ENCODE results near the gene RGS19.

Gene RGS19

GRCh38 chr20:64032706-64033624 lies 46.4 kb downstream of the RGS19 start:
- DNase-seq: no peak

DNA sequence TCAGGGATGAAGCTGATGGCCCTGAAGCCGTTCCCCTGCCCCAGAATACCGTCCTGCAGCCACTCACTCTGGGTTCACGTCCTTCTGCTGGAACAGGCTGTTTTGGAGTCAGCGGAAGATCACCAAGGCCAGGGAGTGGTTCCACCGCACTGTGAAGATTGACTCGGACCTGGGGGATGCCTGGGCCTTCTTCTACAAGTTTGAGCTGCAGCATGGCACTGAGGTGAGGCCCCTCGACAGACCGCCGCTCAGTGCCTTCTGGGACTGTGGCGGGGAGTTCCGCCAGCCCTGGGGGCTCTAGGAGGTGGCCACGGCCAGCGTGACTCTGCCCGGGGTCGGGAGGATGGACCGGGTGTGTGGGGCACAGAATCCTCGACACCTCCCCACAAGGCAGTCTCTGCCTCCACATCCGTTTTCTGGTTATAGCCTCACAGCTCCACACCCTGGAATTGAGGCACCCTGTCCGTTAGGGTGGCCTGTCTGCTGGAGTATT lies 47.5 kb downstream of the RGS19 start:
- no peak for DNase-seq

- DNase-seq: no peak
Observed at GRCh38 chr20:64030371-64031134, 48.8 kb downstream of the RGS19 start.

DNA sequence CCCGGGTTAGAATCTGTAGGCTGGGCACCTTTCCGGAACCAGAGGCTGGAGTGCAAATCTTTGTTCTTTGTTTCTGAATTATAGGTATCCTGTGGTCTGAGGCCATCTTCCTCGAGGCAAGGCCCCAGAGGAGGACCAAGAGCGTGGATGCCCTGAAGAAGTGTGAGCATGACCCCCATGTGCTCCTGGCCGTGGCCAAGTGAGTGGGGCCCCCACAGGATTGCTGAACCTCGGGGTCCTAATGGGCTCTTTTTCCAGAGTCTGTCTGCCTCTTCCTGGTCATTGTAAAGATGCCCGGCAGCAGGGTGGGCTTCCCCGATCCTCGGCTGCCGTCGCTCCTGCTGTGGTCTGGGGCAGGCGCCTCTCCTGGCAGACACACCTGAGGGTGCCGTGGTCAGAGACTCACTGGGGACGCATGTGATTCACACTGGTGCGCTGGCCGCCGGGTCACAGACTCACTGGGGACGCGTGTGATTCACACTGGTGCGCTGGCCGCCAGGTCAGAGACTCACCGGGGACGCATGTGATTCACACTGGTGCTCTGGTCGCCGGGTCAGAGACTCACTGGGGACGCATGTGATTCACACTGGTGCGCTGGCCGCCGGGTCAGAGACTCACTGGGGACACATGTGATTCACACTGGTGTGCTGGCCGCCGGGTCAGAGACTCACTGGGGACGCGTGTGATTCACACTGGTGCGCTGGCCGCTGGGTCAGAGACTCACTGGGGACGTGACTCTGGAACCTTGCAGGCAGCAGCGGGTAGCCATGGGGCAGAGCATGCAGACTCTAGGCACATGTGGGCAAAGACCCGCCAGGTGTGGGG lies 49.8 kb downstream of the RGS19 start:
- no peak for DNase-seq

DNA sequence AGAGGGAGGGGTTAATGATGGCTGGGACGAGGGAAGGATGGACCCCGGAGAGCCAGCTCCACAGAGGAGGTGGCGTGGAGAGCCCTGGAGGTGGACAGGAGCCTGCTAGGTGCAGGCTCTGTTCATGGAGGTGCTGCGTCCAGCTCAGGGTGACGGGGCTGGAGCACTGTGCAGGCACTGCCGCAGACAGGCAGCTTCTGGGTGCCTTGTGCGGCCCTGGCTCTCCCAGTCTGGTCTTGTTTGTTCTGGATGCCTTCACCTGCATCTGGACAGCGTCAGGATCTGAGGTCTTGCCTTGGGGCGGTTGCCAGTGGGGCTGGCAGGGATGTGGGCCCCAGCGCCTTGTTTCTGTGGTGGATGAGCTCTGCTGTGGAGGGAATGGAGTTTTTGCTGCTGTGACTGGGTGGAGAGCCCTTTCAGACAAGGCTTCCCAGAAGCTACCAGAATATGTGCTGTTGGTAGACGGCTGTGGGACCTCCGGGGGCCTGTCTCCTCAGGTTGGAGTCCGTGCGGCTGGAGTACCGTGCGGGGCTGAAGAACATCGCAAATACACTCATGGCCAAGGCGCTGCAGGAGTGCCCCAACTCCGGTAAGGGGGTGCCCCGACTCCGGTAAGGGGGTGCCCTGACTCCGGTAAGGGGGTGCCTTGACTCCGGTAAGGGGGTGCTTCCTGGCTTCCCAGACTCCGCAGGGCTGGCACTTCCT lies 51.2 kb downstream of the RGS19 start:
- no peak for DNase-seq

DNA sequence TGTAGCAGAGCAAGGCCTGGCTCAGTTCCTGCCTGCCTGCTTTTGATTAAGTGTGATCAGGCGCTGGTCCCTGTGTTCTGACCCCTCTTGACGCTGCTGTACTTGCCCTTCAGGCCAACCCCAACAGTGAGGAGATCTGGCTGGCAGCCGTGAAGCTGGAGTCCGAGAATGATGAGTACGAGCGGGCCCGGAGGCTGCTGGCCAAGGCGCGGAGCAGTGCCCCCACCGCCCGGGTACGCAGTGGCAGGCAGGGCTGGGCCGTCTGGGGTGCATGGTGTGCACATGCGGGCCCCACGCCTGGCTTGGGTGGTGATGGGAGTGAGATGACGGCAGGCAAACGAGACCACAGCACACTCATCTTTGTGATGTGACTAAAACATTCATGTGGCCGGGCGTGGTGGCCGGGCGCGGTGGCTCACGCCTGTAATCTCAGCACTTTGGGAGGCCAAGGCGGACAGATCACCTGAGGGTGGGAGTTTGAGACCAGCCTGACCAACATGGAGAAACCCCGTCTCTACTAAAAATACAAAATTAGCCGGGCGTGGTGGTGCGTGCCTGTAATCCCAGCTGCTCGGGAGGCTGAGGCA lies 53.4 kb downstream of the RGS19 start:
- no peak for DNase-seq

GRCh38 chr20:64025101-64025825 lies 54.1 kb downstream of the RGS19 start:
- DNase-seq: no peak

DNA sequence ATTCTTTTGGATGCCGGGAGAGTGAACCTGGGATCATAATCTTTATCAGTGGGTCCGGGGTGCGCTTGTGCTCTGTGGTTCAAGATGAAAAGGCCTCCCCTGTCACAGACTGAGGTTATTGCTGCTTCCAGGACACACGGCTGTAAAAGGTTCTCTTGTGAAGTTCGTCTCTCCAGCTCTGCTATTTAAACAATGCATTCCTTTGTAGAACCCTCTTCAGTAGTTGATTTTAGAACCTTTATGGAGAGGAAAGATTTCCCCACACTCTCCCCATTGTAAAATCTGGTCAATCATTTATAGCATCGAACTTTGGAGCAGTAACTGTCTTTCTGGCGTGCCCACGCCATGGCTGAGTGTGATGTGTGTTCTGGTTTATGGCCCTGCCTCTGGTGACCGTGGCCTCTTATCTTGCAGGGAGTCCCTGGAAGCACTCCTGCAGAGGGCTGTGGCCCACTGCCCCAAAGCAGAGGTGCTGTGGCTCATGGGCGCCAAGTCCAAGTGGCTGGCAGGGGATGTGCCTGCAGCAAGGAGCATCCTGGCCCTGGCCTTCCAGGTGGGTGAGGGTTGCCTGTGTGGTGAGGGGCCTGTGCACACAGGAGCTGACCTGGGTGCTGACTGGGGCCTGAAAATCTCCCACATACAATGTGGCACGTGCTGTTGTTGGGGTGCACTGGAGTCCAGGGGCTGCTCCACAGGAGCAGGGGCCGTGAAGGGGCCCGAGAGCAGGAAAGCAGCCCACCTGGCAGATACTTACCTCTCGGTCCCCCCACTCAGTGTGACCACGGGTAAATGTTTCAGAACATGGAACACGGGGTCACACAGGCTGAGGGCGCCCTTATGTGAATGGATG lies 55.0 kb downstream of the RGS19 start:
- no peak for DNase-seq

GRCh38 chr20:64023361-64024140 lies 55.8 kb downstream of the RGS19 start:
- DNase-seq: no peak

Measured in bone marrow (tissue), 2 donors.